Hypothalamus (tissue), 51 donors: ENCODE results near the gene ZNF512B.

Experiments
- DNase-seq, 51 donors: peaks; one replicate each; lab custom pipeline; 2025; lab: John Stamatoyannopoulos, UW

ZNF512B gene

DNA sequence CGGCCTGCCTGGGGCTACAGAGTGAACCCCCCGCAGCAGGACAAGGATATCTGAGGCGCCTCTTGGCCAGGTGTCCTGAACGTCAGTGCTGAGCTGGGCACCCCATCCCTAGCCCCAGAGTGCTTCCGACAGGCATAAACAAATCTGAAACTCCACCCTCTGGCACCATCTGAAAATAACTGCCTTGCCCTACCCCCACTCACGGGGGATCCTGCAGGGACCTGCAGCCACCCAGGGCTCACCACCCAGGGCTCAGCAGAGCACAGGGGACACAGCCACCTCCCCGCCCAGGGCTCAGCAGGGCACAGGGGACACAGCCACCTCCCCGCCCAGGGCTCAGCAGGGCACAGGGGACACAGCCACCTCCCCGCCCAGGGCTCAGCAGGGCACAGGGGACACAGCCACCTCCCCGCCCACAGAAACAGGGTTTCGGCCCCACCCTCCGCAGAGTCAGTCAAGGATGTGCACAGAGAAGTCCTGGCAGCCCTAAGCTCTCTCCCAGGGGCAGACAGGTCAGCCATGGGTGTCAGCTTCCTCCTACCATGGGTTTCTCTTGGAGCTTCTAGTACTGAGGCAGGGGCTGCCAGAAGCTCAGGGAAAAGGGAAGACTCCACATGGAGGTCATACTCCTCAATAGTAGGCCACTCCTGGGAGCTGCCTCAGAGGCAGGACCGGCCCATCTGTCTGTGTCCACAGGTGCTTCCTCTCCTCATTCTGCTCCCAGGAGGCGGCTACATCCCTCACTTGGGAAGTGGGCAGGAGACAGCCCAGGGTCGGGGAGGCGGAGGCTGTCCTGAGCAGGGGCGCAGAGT is 18.1 kb downstream of the ZNF512B start:
- peak in 2 of 51 donors; percentile 13 to 25 for DNase-seq

DNA sequence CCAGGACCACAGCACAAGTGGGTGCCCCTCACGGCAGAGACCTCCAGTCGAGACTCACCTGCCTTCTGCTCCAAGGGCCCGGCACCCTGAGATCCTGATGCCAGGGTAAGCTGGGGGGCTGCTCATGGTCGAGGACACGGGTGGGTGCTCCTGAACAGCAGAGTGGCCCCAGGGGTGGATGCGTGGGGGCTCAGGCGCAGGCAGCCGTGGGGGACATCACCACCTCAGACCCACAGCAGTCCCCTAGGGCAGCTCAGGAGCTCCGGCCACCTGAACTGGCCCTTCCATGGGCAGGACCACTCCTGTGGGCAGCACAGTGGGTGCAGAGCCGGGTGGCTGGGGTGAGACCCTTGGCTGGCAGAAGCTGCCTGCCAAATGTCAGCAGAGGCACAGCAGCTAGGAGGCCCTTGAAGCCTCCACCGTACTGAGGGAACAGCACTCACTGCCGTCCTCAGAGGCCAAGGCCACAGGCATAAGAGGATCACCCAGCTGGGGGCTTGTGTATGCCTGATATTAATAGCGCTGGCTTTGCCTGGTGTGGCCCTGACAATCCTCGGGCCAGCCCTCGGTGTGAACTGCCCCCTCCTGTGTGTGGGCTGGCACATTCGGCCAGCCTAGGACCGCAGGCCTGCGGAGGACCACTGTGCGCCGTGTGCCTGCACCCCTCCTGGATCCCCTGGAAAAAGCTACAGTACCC is 18.9 kb downstream of the ZNF512B start:
- no peak for DNase-seq

DNA sequence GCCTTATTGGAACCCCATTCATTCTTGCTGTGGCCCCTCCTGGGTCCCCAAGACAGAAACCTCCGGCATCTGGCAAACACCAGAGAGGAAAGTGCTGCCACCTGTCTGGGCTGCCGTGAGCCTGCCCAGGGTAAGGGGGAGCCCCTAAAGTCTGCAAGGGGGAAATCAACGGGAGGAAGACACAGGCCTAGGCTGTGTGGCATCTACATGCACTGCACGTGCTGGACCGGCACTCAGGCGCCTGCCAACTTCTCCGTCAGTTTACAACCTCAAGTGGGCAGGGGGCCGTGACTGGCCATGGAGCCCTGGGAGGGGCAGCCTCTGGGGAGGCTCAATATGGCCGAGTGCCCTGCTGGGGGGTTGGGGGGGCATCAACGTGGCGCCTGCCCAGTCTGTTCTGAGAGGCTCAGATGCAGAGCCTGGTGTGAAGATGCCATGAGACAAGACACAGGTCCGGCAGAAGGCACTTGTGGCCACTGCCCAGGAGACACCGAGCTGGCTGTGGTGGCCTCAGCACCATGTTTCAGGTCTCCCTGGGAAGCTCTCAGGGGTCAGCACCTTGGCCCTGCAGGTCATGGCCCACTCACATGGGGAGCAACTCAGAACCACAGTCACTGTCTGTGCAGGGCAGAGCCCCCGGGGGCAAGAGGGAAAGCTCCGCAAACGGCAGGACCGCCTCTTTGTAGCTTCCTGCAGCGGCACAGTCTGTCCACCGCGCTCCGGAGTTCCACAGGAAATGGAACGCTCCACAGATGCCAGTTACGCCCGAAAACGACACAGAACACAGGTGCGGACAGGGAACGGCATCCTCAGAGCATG is 21.9 kb downstream of the ZNF512B start:
- DNase-seq, result peak in 32 of 51 donors; percentile 11 to 70 (median 42)

DNA sequence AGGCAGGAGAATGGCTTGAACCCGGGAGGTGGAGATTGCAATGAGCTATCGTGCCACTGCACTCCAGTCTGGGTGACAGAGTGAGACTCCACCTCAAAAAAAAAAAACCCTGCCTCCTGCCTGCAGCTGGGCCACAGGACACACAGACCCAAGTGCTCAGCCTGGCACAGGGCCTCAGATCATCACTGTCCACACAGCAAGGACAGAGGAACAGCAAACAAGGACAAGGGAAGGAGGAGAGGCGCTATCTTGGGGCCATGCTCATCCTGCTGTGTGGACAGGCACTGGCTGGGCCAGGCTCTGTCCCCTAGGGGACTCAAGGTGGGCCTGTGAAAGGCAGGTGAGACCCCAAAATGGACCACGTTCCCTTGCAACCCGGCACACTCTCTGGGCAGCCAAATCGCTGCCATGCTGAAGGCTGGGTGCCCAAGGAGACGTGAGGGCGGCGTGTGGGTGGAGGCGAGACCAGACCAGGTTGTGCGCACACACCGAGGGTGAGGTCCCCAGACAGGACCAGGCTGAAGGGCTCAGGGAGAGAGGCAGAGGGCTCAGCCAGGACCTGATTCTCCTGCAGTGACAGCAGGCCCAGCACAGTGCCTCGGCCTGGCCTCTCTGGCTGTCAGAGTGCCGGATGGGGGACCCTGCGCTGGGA is 22.6 kb downstream of the ZNF512B start:
- peak in 1 of 51 donors; percentile 13 for DNase-seq

DNA sequence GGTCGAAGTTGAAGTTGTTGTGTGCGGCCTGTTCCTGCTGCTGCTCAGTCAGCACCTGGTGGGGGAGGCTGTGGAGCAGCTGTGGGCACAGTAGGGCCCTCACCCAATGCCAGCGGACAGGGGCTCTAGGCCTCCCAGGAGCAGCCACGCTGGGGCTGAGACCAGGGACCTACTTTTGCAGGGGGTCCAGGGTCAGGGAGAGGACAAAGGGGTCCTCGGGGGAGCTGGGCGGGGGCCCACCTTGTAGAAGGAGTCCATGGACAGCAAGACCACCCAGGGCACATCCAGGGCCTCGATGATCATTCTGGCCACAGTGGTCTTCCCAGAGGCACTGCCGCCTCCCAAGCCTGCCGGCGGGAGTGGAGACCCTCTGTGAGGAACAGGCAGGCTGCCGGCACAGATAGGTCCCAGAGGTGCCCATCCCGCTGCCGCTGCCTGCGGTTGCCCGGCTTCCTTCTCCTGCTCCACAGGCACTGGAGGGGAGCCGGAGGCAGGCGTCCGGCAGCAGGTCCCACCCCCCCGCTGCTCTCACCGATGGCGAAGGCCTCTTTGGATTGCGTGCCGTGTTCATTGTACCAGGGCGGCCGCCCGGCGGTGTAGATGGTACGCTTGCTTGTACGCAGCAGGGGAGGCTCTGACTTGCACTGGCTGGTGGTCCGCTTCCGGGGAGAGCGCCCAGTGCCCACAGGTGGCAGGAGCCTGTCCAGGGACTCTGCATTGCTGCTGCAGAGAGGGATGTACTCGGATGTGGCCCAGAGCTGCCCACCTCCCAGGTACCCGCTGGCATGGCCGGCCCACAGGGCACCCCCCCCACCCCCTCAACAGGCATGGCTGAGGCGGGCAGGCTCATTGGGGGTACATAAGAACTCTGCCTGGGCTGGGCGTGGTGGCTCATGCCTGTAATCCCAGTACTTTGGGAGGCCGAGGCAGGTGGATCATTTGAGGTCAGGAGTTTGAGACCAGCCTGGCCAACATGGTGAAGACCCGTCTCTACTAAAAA is 23.5 kb downstream of the ZNF512B start:
- DNase-seq, result no peak

DNA sequence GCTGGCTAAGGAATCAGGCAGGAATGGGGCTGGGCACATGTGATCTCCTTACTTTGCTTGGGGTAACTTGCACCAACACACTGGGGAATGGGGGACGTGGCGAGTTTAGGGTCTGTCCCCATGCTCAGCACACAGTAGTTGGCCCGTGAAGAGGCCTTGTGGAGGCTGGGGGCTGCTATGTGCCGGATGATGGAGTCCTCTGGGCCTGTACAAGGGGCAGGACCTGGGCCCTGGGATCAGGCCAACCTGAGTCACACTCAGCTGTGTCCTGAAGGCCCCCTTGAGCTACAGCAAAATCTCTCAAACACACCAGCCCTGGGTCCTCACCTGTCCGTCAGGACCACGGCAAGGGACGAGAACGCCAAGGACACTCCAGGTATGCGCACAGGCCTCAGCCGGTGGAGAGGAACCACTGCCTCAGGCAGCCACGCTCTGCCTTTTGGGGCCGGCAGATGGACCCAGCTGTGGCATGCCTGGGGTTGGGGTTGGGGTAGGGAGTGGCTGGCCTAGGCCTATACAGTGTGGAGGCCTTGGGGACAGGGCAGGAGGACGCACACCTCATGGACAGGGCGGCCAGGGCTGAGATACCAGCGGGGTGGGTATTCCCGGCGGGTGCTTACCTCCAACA is 24.6 kb downstream of the ZNF512B start:
- DNase-seq, result no peak

DNA sequence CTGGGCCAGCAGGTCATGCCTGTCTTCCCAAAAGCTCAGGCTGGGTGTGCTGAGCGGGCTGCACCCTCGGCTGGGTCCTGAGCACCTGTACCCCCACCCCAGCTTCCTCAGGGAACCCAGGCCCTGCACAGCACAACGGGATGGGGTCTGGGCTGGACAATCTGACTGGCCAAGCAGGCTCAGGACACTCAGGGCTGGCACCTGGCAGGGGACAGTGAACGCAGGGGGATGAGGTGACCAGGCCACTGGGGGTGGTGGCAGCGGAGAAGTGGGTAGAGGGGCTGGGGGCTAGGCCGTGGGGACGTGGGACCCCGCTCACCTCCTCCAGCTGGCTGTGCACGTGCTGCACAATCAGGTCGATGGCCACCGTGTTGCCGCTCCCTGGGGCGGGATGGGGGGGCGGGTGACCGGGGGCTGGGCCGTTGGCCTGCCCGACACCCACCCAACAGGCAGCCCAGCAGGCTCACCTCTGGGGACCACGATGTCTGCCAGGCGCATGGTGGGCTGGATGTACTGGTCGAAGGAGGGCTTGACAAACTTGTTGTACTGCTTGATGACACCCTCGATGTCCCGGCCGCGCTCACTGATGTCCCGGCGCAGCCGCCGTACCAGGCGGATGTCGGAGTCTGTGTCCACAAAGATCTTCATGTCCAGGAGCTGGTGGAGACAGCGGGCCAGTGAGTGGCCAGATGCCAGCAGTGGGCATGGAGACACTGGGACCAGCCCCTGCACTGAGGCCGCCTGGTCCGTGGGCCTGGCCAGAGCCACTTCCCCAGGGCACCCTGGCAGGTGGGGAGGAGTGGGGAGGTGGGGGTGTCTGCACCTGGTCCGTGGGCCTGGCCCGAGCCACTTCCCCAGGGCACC is 25.4 kb downstream of the ZNF512B start:
- DNase-seq, result no peak

DNA sequence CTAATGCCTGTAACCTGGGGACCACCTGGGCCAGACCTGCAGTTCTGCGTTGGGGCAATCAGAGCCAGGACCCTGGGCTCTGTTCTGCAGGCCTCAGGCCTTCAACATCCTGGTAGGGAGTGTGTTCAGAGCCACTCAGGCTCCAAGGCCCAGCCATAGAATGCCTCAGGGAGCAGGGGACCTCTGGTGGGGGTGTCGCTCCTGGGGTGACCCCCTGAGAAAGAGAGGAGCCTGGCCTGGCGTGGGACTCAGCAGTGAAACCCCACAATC is 26.0 kb downstream of the ZNF512B start:
- no peak for DNase-seq

DNA sequence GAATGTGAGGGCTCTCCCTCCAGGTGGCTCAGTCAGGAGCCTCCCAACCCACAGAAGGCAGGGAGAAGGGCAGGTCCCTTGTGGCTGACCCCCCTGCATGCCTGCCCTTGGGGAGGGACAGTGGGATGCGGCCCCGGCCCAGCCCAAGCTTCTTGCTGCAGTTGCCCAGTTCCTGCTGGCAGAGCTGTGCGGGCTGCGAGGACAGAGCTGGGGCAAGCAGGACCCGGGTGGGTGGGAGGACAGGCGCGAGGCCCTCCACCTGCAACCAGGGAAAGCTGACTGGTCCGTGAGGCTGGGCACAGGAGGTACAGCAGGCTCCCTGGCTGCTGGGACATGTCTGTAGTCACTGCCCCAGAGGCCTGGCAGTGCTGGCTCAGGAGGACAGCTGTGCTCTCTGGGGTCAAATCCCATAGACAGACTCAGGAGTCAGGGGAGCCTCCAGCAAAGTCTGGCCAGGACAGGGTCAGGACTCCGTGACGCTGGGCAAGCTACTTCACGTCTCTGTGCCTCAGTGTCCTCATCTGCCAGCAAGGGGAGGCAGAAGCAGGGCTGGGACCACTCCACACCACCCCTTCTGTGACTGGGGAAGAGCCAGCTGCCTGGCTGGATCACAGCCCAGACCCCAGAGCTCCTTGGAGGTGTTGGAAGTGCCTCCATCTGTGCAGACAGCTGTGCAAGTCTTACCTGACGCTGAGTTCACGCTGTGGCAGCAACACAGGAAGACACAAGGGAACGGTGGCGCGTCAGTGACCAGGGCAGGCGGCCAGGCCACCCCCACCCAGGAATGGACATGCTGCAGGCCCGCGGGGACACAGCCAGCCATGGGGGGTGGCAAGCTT is 26.5 kb downstream of the ZNF512B start:
- DNase-seq, result no peak

DNA sequence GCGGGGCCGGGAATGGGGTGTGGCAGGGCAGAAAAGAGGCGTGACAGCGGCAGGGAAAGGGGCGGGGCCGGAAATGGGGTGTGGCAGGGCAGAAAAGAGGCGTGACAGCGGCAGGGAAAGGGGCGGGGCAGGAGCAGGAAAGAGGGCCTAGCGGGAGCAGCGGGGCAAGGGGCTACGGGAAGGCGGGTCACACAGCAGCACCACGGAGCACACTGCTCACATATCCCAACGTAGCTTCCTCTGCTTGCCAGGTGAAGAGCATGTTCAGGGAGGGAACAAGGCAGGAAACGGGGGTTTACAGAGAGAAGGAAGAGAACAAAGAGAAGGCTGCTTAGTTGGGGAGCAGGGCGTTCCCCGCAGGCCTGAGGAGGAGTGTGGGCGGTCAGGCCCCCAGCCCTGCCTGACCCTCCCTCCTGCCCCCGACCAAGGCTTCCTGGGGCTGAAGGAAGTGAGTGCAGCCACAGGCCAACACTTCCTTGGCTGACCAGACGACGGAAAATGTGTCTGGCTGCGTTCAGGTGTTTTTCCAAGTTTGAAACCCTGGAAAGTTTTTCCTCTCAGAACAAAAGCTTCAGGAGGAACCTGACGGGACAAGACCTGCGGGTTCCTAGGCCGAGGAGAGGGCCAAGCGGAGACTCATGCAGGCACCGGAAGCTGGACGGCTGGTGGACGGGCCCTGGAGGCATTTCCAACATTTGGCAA is 27.3 kb downstream of the ZNF512B start:
- peak in 1 of 51 donors; percentile 36 for DNase-seq

DNA sequence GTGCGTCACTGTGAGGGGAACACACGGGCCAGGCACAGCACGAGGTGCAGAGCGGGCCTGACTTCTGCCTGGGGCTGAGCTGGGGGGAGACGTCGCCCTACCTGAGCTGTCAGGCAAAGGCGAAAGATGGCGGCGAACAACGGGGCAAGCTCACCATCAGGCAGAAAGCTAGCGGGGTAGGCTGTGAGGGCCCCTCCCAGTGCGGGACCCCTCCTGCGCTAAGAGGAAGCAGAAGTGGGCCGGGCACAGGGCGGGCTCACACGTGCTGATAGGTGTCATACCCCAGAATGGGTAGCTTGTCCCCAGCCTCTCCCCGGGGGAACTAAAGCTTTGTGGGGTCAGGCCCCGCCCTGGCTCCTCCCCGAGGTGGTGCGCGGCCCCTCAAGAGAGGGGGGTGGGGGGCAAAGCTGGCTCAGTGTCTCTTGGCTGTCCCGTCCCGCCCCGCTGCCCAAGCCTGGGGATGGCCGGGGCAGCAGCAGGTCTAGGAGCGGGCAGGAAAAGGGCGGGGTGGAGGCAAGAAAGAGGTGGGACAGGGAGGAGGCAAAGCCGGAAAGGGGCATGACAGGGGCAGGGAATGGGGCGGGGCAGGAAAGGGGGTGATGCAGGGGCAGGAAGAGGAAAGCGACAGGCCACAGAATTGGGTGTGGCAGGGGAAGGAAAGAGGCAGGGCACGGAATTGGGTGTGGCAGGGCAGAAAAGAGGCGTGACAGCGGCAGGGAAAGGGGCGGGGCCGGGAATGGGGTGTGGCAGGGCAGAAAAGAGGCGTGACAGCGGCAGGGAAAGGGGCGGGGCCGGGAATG is 28.2 kb downstream of the ZNF512B start:
- DNase-seq, result no peak

DNA sequence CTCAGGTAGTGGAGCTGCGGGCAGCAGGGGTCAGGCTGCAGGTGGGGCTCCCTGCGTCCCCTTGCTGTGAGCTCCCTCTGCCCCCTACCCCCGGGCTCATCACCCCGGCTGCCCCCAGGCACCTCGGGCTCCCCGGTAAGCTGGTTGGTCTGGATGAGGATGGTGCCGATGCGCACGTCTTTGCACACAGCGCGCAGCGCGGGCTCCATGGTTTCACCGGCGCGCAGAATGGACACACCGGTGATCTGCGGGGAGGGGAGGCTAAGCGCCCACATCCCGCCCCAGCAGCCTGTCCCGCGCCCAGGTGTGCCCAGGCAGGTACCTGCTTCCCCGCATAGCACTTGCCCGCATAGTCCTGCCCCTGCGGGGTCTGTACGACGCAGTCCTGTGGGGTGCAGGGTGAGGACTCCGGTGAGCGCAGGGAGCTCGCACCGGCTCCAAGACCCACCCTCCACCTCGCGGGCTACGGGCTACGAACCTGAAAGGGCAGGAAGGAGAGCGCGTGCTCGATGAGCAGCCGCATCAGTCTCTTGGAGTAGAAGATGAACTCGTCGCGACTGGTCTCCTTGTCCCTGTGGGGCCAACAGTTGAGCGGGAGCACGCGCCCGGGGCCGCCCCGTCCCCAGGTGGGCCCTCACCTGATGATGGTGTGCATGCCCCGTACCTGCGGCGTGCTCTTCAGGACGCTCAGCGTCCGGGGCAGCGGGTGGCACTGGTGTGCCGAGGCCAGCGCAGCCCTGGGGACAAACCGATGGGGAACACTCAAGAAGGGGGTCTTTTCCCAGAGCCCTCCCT is 29.1 kb downstream of the ZNF512B start:
- no peak for DNase-seq

DNA sequence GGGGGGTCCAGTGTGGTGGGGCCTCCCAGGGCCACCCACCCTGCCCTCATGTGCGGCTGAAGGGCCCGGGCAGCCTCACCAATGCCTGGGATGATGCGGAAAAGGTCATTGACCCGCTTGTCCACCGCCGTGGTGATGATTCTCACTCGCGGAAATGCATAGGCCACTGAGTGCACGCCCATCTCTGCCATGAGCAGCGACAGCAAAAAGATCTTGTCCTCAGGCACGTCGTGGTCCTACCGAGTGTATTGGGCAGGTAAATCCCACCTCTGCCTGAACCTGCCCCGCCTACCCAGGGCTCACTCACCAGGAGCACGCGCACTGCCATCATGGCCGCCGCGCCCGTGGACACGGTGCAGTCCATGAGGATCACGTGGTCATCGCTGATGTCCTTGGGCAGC is 29.7 kb downstream of the ZNF512B start:
- DNase-seq, result no peak

DNA sequence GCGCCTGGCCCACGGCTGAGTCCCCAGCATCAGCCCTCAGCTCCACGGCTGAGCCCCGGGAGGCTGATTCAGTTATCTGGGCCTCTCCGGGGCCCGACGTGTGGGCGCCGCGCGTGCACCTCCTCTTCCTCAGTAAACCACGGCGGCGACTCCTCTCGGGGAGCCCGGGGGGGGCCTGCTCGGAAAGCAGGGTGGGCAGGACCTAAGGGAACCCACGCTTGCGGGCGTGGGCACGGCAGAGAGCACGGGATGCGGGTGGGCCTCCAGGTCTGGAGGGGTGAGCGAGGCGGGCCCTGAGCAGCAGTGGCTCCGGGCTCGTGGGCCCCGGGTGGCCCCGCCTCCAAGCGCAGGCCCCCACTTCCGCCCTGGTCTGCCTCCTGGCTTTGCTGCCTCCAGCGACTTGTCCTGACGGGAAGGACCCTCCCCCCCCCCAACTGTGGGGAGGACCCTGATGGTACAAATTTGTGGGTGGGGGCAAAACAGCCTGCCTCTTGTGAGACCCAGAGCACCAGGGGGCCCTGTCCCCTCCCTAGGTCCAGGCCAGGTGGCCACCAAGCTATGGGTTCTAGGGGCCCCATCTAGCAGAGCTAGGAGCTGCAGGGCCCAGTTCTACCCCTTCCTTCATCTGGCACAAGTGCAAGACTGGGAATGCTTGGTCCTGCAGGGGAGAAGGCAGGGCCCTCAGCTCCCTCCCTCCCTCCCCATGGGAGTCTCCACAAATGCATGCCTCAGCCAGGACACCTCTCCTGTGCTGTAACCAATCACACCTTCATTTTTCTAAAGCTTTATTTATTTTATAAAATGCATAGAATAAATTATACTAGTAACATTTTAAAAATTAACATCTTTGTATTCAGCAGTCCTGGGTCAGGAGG is 30.4 kb downstream of the ZNF512B start:
- DNase-seq, result no peak
